ENCODE results near the gene SLC4A8.

SLC4A8 gene

DNA sequence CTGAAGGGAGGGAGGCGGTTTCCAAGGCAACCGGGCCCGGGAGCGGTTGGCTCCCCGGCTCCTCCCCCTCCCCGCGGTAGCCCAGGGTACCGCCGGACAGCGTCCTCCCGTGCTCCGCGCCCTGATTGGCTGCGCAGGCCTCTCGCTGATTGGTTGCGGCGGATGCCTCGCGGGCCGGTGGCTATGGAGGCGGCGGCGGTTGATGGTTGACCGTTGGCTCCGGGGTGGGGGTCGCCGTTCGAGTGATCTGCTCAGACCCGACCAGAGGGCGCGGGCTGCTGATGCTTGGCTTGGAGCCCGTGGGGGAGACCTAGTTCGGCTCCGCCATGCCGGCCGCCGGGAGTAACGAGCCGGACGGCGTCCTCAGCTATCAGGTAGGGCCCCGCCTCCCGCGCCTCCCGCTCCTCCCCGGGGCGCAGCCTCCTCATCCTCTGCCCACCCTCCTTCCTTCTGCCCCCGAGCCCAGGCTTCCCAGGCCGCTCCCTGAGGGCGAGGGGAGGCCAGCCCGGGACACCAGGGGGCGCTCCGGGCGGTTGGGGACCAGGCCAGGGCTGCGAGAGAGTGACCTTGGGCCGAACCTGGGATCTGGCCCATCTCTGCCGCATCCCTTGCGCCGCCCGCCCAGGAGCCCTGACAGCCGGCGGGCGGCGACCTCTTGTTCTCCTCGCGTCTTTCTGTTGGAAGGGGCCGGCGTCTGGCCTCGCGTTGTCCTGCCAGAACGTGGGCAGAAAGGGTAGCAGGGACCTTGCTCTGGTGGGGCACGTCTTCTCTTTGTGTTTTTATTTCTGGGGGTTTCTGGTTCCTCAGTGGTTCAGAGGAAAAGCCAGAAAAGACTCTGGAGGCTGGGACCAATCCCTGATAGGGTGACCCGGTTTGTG is at the start of gene SLC4A8:
Gene SLC4A8 (plus strand): TSS at position 170 of the 878 bp plus-strand sequence. CDS start 157 bp downstream, at position 327.
- in situ Hi-C loops (cut with HindIII; ENCODE audit: low sequenced_read_pairs), result loop anchor here (25.0 kb wide), 1 partner anchor 362 kb away; no protein-coding TSS in a partner anchor

DNA sequence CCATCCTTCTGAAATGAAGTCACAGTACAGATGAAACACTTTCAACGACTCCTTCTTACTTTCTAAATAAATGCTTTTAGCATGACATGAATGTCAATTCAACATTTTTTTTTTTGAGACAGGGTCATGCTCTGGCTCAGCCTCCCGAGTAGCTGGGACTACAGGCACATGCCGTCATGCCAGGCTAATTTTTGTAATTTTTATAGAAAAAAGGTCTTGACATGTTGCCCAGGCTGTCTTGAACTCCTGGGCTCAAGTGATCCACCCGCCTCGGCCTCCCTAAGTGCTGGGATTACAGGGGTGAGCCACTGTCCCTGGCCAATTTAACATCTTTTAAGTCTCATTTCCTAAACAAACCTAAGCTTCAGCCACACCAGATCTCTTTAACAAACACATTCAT is 49.8 kb upstream of the SLC4A8 start:
- in situ Hi-C loops (cut with HindIII; ENCODE audit: low sequenced_read_pairs), result no loop called here

GRCh38 chr12:51377099-51377984 is 47.3 kb upstream of the SLC4A8 start:
- in situ Hi-C loops (cut with HindIII; ENCODE audit: low sequenced_read_pairs), result no loop called here

DNA sequence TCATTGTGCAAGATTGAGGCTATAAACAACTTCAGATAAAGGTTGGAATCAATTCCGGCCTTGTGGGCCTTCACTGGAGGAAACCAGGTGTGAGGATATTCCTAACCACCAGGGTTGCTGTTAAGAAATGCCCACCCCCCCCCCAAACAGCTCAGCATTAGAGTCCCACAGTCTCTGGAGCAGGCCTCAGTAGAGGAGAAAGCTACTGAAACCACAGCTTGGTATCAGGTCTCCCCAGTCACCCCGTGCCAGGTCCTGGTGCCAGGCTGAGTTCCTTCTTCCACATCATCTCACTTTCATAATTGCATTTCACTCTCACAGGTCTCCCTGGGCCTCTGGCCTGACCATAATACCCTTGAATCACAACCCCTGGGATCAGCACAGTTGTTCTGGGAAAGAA is 45.9 kb upstream of the SLC4A8 start:
- in situ Hi-C loops (cut with HindIII; ENCODE audit: low sequenced_read_pairs), result no loop called here

DNA sequence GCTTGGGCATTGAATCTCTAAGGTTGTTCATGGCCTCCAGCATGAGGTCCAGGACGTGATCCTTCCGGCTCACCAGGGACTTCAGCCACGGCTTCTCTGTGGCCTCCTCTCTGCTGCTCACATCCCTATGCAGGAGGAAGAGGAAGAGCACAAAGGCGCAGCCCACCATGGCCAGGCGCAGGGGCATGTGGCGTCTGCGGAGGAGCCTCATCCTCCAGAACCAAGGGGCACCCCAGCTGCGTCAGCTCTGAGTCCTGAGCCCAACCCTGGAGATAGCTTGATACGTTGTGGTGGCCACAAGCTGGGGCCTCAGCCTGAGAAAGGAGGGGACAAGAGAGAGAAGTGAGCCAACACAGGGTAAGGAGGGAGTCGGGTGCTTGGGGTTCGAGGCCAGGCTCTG is 45.1 kb upstream of the SLC4A8 start:
- in situ Hi-C loops (cut with HindIII; ENCODE audit: low sequenced_read_pairs), result no loop called here

GRCh38 chr12:51381226-51382079 is 43.2 kb upstream of the SLC4A8 start:
- in situ Hi-C loops (cut with HindIII; ENCODE audit: low sequenced_read_pairs), result no loop called here

GRCh38 chr12:51382173-51382572 is 42.5 kb upstream of the SLC4A8 start:
- in situ Hi-C loops (cut with HindIII; ENCODE audit: low sequenced_read_pairs), result no loop called here

- in situ Hi-C loops (cut with HindIII; ENCODE audit: low sequenced_read_pairs), result no loop called here
Measured at GRCh38 chr12:51383269-51383905, 41.2 kb upstream of the SLC4A8 start.

GRCh38 chr12:51386351-51386750 is 38.3 kb upstream of the SLC4A8 start:
- in situ Hi-C loops (cut with HindIII; ENCODE audit: low sequenced_read_pairs), result no loop called here

GRCh38 chr12:51388069-51388799 is 36.4 kb upstream of the SLC4A8 start:
- in situ Hi-C loops (cut with HindIII; ENCODE audit: low sequenced_read_pairs), result no loop called here

DNA sequence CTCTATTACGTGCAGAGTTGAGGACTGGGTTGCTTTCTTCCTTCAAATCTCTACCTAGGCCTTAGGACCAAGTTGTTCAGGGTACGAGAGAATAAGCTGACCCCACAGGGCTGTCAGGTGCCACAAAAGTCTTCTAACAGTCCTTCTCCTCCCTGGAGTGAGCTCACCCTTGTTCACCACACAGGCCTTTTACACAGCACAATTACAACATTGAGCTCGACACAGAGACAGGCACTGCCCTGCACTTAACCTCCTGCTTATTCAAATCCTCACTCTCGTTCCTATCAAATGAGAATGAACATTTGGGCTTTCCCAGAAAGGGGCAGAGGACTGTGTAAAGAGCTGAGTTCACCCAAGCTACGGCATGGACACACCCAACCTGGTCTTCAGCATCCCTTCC is 35.8 kb upstream of the SLC4A8 start:
- in situ Hi-C loops (cut with HindIII; ENCODE audit: low sequenced_read_pairs), result no loop called here

DNA sequence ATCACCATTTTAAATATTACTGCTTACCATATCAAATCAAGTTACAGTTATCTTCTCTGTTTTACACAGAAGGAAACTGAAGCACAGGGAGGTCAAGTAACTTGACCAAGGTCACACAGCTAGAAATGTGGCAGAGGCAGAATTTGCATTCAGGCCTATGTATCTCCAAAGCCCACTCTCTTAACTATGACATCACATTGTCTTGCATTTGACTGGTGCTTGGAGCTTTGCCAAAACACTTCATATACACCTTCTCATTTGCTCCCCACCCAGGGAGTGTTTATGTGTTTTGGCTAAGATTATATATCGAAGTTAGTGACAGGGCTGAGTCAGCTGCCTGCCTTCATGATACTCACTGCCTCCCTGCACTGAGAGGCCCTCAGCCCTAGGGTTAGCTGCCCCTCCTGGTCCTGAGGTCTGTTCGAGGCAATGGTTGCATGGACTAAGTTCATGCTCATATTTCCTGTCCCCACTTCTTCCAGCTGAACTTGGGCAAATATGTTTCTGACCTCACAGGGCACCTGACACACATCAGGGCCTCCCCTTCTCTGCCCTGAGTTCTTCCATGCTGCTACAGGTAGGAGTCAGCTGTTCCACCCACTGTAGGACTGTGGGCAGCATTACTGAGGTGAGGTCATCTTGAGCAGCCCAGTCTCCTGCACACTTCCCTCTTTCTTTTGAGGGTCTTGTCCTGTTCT is 35.2 kb upstream of the SLC4A8 start:
- in situ Hi-C loops (cut with HindIII; ENCODE audit: low sequenced_read_pairs), result no loop called here

- in situ Hi-C loops (cut with HindIII; ENCODE audit: low sequenced_read_pairs), result no loop called here
Measured at GRCh38 chr12:51390457-51390856, 34.2 kb upstream of the SLC4A8 start.

GRCh38 chr12:51390891-51391282 is 33.7 kb upstream of the SLC4A8 start:
- in situ Hi-C loops (cut with HindIII; ENCODE audit: low sequenced_read_pairs), result no loop called here

GRCh38 chr12:51391283-51392123 is 33.1 kb upstream of the SLC4A8 start, which contains the start of gene GALNT6:
Gene GALNT6 (minus strand): TSS chr12:51391406. CDS start chr12:51379781, 11,625 bp downstream.
- in situ Hi-C loops (cut with HindIII; ENCODE audit: low sequenced_read_pairs), result no loop called here

DNA sequence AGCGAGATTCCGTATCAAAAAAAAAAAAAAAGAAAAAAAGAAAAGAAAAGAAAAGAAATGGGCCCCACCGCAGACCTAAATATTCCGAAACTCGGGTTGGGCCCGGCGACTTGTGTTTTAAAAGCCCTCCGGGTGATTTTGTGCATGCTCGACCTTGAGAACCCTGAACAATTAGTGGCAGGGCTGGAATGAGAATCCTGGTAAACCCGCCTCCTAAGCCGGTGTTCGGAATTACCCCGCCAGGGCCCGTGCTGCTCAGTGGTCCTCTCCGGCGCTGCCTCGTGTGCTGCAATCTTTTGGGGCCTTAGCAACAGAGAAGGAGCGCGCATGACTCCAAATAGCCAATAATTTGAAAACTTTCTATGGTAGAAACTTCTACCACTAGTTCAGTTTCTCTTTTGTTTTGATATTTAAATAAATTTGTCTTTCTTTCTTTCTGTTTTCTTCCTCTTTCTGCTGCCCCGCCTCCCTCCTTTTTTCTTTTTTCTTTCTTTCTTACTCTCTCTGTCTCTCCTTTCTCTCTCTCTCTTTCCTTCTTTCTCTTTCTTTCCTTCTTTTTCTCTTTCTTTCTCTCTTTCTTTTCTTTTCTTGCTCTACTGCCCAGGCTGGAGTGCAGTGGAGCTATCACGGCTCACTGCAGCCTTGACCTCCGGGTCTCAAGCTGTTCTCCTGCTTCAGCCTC is 31.9 kb upstream of the SLC4A8 start:
- in situ Hi-C loops (cut with HindIII; ENCODE audit: low sequenced_read_pairs), result no loop called here
